Keratinocyte (primary cell): ENCODE measurements around the gene TMEM161A. TPM values are rescaled to one million over a fixed set of nuclear protein-coding genes. Genes with fewer than 3 reads are reported as not detected.

ENCODE experiments used
- DNase-seq: peaks from one replicate; pipeline ENCODE4 v3.0.0-alpha.2; 2011; ENCODE audit warnings: low read depth, missing footprints, low spot score
- FAIRE-seq: peaks from 2 replicates; lab custom pipeline; 2011; peaks lifted over from hg19 to GRCh38; lab: Jason Lieb, UNC
- H2AFZ ChIP-seq: 2 replicates; pipeline ENCODE4 v1.6.0; 2012; ENCODE audit warnings: low read length, control low read depth, inconsistent platforms; ENCODE audit not compliant: control insufficient read depth
- H3K27ac ChIP-seq: 2 replicates; pipeline ENCODE4 v1.5.1; 2011; ENCODE audit warnings: low read length; ENCODE audit not compliant: control insufficient read depth, insufficient read depth
- H3K27me3 ChIP-seq: 3 replicates; pipeline ENCODE4 v1.6.0; 2011; ENCODE audit warnings: low read length; ENCODE audit not compliant: control insufficient read depth, insufficient read depth; ENCODE audit errors: extremely low read depth
- H3K36me3 ChIP-seq, 2 experiments: 2 replicates in 1 of 2; 3 replicates in 1 of 2; pipeline ENCODE4 v1.5.1; 2011; ENCODE audit warnings: low read length in 2 of 2, mild to moderate bottlenecking in 1 of 2; ENCODE audit not compliant: control insufficient read depth in 2 of 2, insufficient read depth in 2 of 2; ENCODE audit errors: extremely low read depth in 1 of 2
- H3K4me1 ChIP-seq: 3 replicates; pipeline ENCODE4 v1.5.1; 2011; ENCODE audit warnings: low read length; ENCODE audit not compliant: control insufficient read depth, insufficient read depth; ENCODE audit errors: extremely low read depth
- H3K4me2 ChIP-seq: 3 replicates; pipeline ENCODE4 v1.6.0; 2011; ENCODE audit warnings: low read depth, low read length; ENCODE audit not compliant: control insufficient read depth, insufficient read depth; ENCODE audit errors: extremely low read depth
- H3K4me3 ChIP-seq, 3 experiments: fragments of 200-600 bp in 1 of 3; sonication (generic) in 1 of 3; 2 replicates in 2 of 3; 3 replicates in 1 of 3; pipeline ENCODE4 v1.5.1; 2011 to 2016; ENCODE audit warnings: low read length in 3 of 3, mild to moderate bottlenecking in 3 of 3, control low read depth in 2 of 3, inconsistent platforms in 1 of 3, low read depth in 1 of 3, mixed read lengths in 1 of 3, mixed run types in 1 of 3, moderate library complexity in 1 of 3; ENCODE audit not compliant: control insufficient read depth in 2 of 3, insufficient read depth in 2 of 3; ENCODE audit errors: extremely low read depth in 1 of 3
- H3K79me2 ChIP-seq: 2 replicates; pipeline ENCODE4 v1.6.0; 2012; ENCODE audit warnings: low read length; ENCODE audit not compliant: control insufficient read depth, insufficient read depth
- H3K9ac ChIP-seq: 3 replicates; pipeline ENCODE4 v1.6.0; 2011; ENCODE audit warnings: low read length; ENCODE audit not compliant: control insufficient read depth, insufficient read depth; ENCODE audit errors: extremely low read depth
- H3K9me1 ChIP-seq: 3 replicates; pipeline ENCODE4 v1.6.0; 2011; ENCODE audit warnings: low read length; ENCODE audit not compliant: control insufficient read depth, insufficient read depth; ENCODE audit errors: extremely low read depth
- H3K9me3 ChIP-seq: 2 replicates; pipeline ENCODE4 v1.5.1; 2012; ENCODE audit warnings: low read depth, low read length; ENCODE audit not compliant: control insufficient read depth
- H4K20me1 ChIP-seq: 3 replicates; pipeline ENCODE4 v1.6.0; 2011; ENCODE audit warnings: low read length; ENCODE audit not compliant: control insufficient read depth, insufficient read depth; ENCODE audit errors: extremely low read depth
- EZH2 ChIP-seq: IDR thresholded peaks from one replicate; pipeline ENCODE4 v1.6.1; 2012; ENCODE audit warnings: inconsistent platforms, mild to moderate bottlenecking, low read length, moderate library complexity
- dilution Hi-C: fragments of 300-500 bp; cut with MboI; formaldehyde crosslinking; loops from one replicate; pipeline ENCODE4 v1.7.0; 2020; ENCODE audit warnings: low sequenced_read_pairs; ENCODE audit not compliant: extremely low pct_ligation_motif_present
- polyA plus RNA-seq, 5 experiments: library from polyadenylated mRNA; depleted of rRNA in 3 of 5; stranded (reverse) in 3 of 5; stranded (forward) in 1 of 5; unstranded in 1 of 5; fragments of >200 nt; gene quantifications; 1 replicate in 1 of 5; 2 replicates in 3 of 5; 3 replicates in 1 of 5; pipeline versions ENCODE4 v1.2.1 to v1.2.3, GENCODE V29; 2011 to 2012; ENCODE audit warnings: missing spikeins in 2 of 5, low read depth in 1 of 5, low replicate concordance in 1 of 5
- TF ChIP-seq, protein P1 (sequence below), 3 experiments: IDR thresholded peaks in 1 of 3; conservative IDR thresholded peaks in 1 of 3; optimal IDR thresholded peaks in 1 of 3; 2 replicates in 2 of 3; 3 replicates in 1 of 3; pipeline versions ENCODE3 to v1.5.1; 2011; ENCODE audit warnings: low read length in 3 of 3, mild to moderate bottlenecking in 3 of 3, moderate library complexity in 2 of 3, control low read depth in 1 of 3, inconsistent platforms in 1 of 3; ENCODE audit not compliant: insufficient read depth in 2 of 3; ENCODE audit errors: extremely low read depth in 1 of 3

The TMEM161A gene
- polyA plus RNA-seq, 1 donor (not counting 4 experiments of a cell fraction or from before 2014, with no cell fraction given): 18.0 TPM

DNA sequence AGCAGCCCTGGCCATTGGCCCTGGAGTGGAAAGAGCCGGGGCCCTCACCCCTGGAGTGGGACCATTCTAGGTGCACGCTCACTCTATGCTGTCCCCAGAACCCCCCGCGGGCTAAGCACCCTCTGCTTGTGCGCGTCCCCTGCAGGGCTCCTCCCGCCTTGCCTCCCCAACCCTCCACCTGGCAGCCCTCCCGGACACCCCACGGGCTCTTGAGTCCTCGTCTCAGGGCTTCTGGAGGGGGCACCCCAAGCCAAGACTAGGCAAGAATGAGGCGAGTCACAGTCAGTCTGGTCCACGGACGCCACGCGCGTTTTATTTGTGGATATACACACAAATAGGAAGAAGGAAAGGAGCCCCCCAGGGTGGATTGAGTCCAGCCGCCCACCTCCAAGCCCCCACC, 7.0 kb upstream of the TMEM161A start:
- no peak overlapping the region for H3K4me3 ChIP-seq
- peaks cover 0 to 3% of the 10 kb centered on the region in 2 experiments for H3K36me3 ChIP-seq
- DNase-seq: no peak
- no peaks in the 10 kb centered on the region for H3K4me1 ChIP-seq
- TF ChIP-seq, protein P1, sequence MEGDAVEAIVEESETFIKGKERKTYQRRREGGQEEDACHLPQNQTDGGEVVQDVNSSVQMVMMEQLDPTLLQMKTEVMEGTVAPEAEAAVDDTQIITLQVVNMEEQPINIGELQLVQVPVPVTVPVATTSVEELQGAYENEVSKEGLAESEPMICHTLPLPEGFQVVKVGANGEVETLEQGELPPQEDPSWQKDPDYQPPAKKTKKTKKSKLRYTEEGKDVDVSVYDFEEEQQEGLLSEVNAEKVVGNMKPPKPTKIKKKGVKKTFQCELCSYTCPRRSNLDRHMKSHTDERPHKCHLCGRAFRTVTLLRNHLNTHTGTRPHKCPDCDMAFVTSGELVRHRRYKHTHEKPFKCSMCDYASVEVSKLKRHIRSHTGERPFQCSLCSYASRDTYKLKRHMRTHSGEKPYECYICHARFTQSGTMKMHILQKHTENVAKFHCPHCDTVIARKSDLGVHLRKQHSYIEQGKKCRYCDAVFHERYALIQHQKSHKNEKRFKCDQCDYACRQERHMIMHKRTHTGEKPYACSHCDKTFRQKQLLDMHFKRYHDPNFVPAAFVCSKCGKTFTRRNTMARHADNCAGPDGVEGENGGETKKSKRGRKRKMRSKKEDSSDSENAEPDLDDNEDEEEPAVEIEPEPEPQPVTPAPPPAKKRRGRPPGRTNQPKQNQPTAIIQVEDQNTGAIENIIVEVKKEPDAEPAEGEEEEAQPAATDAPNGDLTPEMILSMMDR (optimal IDR thresholded peaks at IDR 0.05 in 1 of 3, IDR thresholded peaks at IDR 0.05 in 1 of 3, conservative IDR thresholded peaks at IDR 0.05 in 1 of 3; ENCODE audit: extremely low read depth in 1 of 3, insufficient read depth in 2 of 3, low read length in 3 of 3): no peak
- no peak for TF ChIP-seq EZH2
- no peaks in the 10 kb centered on the region for H3K9me3 ChIP-seq
- no peak for FAIRE-seq
- no peaks in the 10 kb centered on the region for H3K79me2 ChIP-seq
- no peaks in the 10 kb centered on the region for H3K9me1 ChIP-seq
- H4K20me1 ChIP-seq: no peaks in the 10 kb centered on the region
- dilution Hi-C loops: no loop called here
- no peak overlapping the region for H3K4me2 ChIP-seq
- H3K27ac ChIP-seq: no peak overlapping the region
- no peak overlapping the region for H3K9ac ChIP-seq
- no peaks in the 10 kb centered on the region for H3K27me3 ChIP-seq
- H2AFZ ChIP-seq: no peak overlapping the region

DNA sequence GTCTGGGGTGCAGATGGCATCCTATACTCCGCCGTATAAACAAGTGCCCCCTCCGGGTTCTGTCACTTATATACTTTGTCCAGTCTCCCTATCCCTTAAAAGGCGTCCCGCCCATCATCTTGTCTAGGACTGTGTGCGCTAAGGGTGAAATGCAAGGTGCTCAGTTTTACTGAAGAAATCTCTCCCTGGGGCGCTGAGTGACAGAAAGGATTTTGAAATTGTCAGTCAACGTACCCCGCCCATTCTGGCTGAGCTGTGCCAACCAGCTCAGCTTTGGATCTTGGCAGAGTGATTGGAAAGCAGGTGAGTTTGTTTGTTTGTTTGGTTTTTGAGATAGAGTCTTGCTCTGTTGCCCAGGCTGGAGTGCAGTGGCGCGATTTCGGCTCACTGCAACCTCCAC, 4.1 kb upstream of the TMEM161A start:
- no peak overlapping the region for H3K4me2 ChIP-seq
- H3K27me3 ChIP-seq: no peaks in the 10 kb centered on the region
- H3K79me2 ChIP-seq: no peaks in the 10 kb centered on the region
- H3K36me3 ChIP-seq: peaks cover 0 to under 1% of the 10 kb centered on the region in 2 experiments
- no peaks in the 10 kb centered on the region for H3K9me1 ChIP-seq
- H2AFZ ChIP-seq: no peak overlapping the region
- H3K4me3 ChIP-seq: no peak overlapping the region
- no peaks in the 10 kb centered on the region for H4K20me1 ChIP-seq
- dilution Hi-C loops: no loop called here
- H3K27ac ChIP-seq: no peak overlapping the region
- TF ChIP-seq EZH2: no peak
- TF ChIP-seq, protein P1 (optimal IDR thresholded peaks at IDR 0.05 in 1 of 3, IDR thresholded peaks at IDR 0.05 in 1 of 3, conservative IDR thresholded peaks at IDR 0.05 in 1 of 3; ENCODE audit: extremely low read depth in 1 of 3, insufficient read depth in 2 of 3, low read length in 3 of 3): no peak
- peaks cover under 1% of the 10 kb centered on the region for H3K4me1 ChIP-seq
- no peak for DNase-seq
- no peak for FAIRE-seq
- no peak overlapping the region for H3K9ac ChIP-seq
- no peaks in the 10 kb centered on the region for H3K9me3 ChIP-seq
